ENCODE measurements around the gene IGF1R.

DNA sequence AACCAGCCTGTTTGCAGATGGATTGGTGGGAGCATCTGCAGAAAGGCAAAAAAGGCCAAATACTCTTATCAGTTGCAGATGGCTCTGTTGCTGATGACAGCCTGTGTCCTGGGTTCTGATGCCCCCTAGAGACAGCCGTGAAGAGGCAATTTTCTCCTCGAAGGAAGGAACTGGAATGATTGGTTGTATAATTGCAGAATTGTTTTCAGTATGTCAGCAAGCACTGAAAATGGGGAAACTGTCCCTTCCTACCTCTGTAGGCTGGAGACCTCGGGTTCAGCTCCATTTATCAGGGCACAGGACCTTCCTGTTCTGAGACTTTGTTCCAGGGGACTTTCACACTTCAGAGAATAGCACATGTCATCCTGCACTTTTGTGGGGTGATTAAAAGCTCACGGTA, 256.2 kb downstream of the IGF1R start:
- TF ChIP-seq EZH2 (IDR thresholded peaks at IDR 0.05; ENCODE audit: low read depth), result no peak
- TF ChIP-seq, protein P1, sequence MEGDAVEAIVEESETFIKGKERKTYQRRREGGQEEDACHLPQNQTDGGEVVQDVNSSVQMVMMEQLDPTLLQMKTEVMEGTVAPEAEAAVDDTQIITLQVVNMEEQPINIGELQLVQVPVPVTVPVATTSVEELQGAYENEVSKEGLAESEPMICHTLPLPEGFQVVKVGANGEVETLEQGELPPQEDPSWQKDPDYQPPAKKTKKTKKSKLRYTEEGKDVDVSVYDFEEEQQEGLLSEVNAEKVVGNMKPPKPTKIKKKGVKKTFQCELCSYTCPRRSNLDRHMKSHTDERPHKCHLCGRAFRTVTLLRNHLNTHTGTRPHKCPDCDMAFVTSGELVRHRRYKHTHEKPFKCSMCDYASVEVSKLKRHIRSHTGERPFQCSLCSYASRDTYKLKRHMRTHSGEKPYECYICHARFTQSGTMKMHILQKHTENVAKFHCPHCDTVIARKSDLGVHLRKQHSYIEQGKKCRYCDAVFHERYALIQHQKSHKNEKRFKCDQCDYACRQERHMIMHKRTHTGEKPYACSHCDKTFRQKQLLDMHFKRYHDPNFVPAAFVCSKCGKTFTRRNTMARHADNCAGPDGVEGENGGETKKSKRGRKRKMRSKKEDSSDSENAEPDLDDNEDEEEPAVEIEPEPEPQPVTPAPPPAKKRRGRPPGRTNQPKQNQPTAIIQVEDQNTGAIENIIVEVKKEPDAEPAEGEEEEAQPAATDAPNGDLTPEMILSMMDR (conservative IDR thresholded peaks at IDR 0.05), result peak; percentile 72
